Thoracic aorta (tissue), 2 donors: ENCODE data around the gene ABLIM3. TPM values are rescaled to one million over a fixed set of nuclear protein-coding genes. Genes with fewer than 3 reads are reported as not detected.
A peak's percentile ranks its signal among the peaks of the same experiment; 100 is the strongest.

Experiments
- ATAC-seq: fragments of 150-250 bp; one replicate; pipeline ENCODE4 v1.8.0; 2017; ENCODE audit warnings: low read depth; ENCODE audit not compliant: insufficient number of reproducible peaks, low FRiP score
- DNase-seq: peaks from one replicate; pipeline ENCODE4 v3.0.0-alpha.2; 2020; ENCODE audit warnings: low spot score
- H3K27ac ChIP-seq, 2 donors: fragments of 200-600 bp; sonication (generic); 1 replicate in 1 of 2; 2 replicates in 1 of 2; pipeline ENCODE4 v1.5.1; 2016; ENCODE audit warnings: mild to moderate bottlenecking in 2 of 2, moderate library complexity in 2 of 2
- H3K27me3 ChIP-seq: fragments of 200-600 bp; sonication (generic); replicated peaks from 2 replicates; pipeline ENCODE4 v1.6.0; 2016; ENCODE audit warnings: mild to moderate bottlenecking; ENCODE audit not compliant: insufficient read depth
- H3K36me3 ChIP-seq: fragments of 200-600 bp; sonication (generic); one replicate; pipeline ENCODE4 v1.5.1; 2016
- H3K4me1 ChIP-seq, 2 donors: fragments of 200-600 bp; sonication (generic); 1 replicate in 1 of 2; 2 replicates in 1 of 2; pipeline versions ENCODE4 v1.5.1 to v1.6.0; 2016; ENCODE audit warnings: low read depth in 2 of 2, mild to moderate bottlenecking in 1 of 2; ENCODE audit not compliant: control insufficient read depth in 1 of 2
- H3K4me3 ChIP-seq: fragments of 200-600 bp; sonication (generic); 2 replicates; pipeline ENCODE4 v1.5.1; 2016; ENCODE audit warnings: mild to moderate bottlenecking
- H3K9me3 ChIP-seq: fragments of 200-600 bp; sonication (generic); 2 replicates; pipeline ENCODE4 v1.5.1; 2016
- CTCF ChIP-seq: fragments of 200-600 bp; sonication (generic); IDR thresholded peaks from one replicate; pipeline ENCODE4 v1.5.1; 2019; ENCODE audit warnings: antibody characterized with exemption
- total RNA-seq, 2 donors: library from RNA; depleted of rRNA; stranded (reverse); fragments of >200 nt; gene quantifications; one replicate each; pipeline versions ENCODE4 v1.1.0 to v1.2.3, GENCODE V29; 2016

The ABLIM3 gene
- total RNA-seq, 2 donors from 2014 or later = 23.0 to 41.2 TPM

GRCh38 chr5:149140197-149141002 lies 893 bp upstream of the ABLIM3 start:
- H3K4me3 ChIP-seq = no peak overlapping the region
- no peaks in the 10 kb centered on the region for H3K9me3 ChIP-seq
- no peak overlapping the region for H3K27ac ChIP-seq
- H3K27me3 ChIP-seq = no peaks in the 10 kb centered on the region
- no peaks in the 10 kb centered on the region for H3K36me3 ChIP-seq
- ATAC-seq (no peak), DNase-seq (no peak)
- TF ChIP-seq CTCF = no peak
- H3K4me1 ChIP-seq = peaks cover 15 to 26% of the 10 kb centered on the region in 2 donors

GRCh38 chr5:149141957-149142851 lies 911 bp downstream of the ABLIM3 start:
- Histone ChIP-seq H3K4me1 (peaks cover 15 to 26% of the 10 kb centered on the region in 2 donors), H3K27ac (peak overlapping the region; percentile 55 to 61)
- no peak for DNase-seq

GRCh38 chr5:149143470-149143869 lies 2.2 kb downstream of the ABLIM3 start:
- no peak for DNase-seq
- Histone ChIP-seq H3K27ac (peak overlapping the region; percentile 13 to 55), H3K36me3 (no peaks in the 10 kb centered on the region), H3K9me3 (no peaks in the 10 kb centered on the region), H3K4me1 (peaks cover 15 to 26% of the 10 kb centered on the region in 2 donors), H3K4me3 (peak overlapping the region; percentile 12), H3K27me3 (no peaks in the 10 kb centered on the region)
- no peak for TF ChIP-seq CTCF
- ATAC-seq = peak; percentile 21

More at GRCh38 chr5:149141957-149142851, 911 bp downstream of the ABLIM3 start:
- no peak for TF ChIP-seq CTCF
- Histone ChIP-seq H3K9me3 (no peaks in the 10 kb centered on the region), H3K4me3 (peak overlapping the region; percentile 91), H3K36me3 (no peaks in the 10 kb centered on the region), H3K27me3 (no peaks in the 10 kb centered on the region)
- peak; percentile 40 for ATAC-seq

GRCh38 chr5:149144637-149145036 lies 3.3 kb downstream of the ABLIM3 start:
- Histone ChIP-seq H3K4me3 (no peak overlapping the region), H3K36me3 (no peaks in the 10 kb centered on the region), H3K4me1 (peaks cover 15 to 28% of the 10 kb centered on the region in 2 donors), H3K9me3 (no peaks in the 10 kb centered on the region), H3K27me3 (no peaks in the 10 kb centered on the region), H3K27ac (no peak overlapping the region)
- TF ChIP-seq CTCF = no peak
- DNase-seq (no peak), ATAC-seq (no peak)

- no peak for DNase-seq
- H3K36me3 ChIP-seq = no peaks in the 10 kb centered on the region
- no peaks in the 10 kb centered on the region for H3K27me3 ChIP-seq
- H3K27ac ChIP-seq = no peak overlapping the region
- no peak for ATAC-seq
- H3K4me3 ChIP-seq = no peak overlapping the region
- H3K9me3 ChIP-seq = no peaks in the 10 kb centered on the region
- peaks cover 15 to 32% of the 10 kb centered on the region in 2 donors for H3K4me1 ChIP-seq
- TF ChIP-seq CTCF = no peak
Measured at GRCh38 chr5:149145138-149145537, 3.8 kb downstream of the ABLIM3 start.
